GM12873 (cell line): ENCODE results near the gene GALNT10.

Experiments
- TF ChIP-seq, protein P1 (sequence below): IDR thresholded peaks from 2 replicates; pipeline ENCODE4 v1.5.1; 2012; ENCODE audit warnings: low read depth, mild to moderate bottlenecking, moderate library complexity, low read length, control low read depth; ENCODE audit not compliant: insufficient read depth; ENCODE audit errors: missing control alignments

The GALNT10 gene

DNA sequence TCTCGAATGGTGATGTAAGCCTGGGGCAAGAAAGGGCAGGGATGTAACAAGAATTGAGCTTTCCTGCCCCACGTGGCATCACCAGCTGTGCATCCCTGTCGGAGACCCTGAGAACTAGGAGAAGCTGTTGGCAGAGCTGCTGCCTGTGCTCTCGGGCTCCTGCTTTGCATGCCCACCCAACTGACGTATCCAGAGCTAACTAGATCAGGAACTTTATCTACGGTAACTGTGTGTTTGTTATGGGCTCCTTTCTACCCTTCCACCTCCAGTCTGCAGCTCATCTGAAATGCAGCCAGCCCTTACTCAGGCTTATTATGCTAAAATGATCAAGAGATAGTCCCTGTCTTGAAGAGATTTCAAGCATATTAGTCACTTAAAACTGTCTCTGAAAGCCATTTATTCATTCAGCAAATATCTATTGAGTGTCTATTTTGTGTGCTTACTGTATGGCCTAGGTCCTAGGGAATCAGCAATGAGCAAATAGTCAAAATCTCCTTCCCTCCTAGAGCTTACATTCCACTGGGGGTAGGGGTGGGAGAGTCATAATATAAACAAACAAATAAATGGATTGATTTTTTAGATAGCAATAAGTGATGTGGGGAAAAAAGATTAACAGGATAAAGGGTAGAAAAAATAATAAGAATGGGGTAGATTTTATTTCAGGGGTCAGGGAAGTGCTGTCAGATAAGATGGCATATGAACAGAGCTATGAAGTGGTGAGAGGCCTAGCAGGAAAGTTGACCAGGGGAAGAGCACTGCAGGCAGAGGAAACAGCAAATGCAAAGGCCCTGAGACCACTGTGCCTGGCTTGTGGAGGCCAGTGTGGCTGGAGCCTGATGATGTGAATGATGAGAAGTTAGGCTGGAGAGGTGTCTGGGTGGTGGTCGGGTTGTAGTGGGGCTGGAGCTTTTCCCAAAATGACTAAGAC lies 118.2 kb downstream of the GALNT10 start:
- TF ChIP-seq, protein P1, sequence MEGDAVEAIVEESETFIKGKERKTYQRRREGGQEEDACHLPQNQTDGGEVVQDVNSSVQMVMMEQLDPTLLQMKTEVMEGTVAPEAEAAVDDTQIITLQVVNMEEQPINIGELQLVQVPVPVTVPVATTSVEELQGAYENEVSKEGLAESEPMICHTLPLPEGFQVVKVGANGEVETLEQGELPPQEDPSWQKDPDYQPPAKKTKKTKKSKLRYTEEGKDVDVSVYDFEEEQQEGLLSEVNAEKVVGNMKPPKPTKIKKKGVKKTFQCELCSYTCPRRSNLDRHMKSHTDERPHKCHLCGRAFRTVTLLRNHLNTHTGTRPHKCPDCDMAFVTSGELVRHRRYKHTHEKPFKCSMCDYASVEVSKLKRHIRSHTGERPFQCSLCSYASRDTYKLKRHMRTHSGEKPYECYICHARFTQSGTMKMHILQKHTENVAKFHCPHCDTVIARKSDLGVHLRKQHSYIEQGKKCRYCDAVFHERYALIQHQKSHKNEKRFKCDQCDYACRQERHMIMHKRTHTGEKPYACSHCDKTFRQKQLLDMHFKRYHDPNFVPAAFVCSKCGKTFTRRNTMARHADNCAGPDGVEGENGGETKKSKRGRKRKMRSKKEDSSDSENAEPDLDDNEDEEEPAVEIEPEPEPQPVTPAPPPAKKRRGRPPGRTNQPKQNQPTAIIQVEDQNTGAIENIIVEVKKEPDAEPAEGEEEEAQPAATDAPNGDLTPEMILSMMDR: no peak

DNA sequence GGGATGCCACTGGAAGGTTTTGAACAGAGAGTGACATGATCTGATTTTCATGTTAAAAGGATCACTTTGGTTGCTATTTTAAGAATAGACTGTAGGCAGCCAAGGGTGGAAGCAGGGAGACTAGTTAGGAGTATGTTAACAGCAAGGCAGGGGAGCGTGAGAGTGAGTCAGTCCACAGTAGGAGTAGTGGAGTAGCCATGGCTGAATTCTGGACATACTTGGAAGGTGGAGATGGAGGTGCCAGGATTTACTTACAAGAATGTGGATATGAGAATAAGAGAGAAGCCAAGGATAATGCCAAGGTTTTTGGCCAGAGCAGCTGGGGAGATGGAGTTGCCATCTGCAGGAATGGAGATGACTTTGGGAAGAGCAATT lies 118.8 kb downstream of the GALNT10 start:
- TF ChIP-seq, protein P1: no peak

DNA sequence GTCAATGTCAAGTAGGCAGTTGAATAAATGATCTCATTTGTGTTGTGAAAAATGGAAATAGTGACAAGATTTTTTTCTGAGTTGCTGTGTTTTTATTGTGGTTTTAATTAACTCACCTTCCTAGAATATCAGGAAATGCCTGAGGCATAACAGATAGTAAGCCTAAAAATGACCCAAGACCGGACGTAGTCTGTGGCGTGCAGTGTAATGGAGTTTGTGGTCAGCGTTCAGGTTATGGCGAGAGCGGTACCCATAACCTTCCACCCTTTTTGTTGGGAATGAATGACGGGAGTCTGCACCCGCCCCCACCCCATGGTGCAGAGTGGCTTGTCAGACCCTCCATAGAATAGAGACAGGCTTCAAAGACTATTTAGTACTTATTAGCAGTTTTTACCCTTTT lies 119.3 kb downstream of the GALNT10 start:
- TF ChIP-seq, protein P1: no peak

DNA sequence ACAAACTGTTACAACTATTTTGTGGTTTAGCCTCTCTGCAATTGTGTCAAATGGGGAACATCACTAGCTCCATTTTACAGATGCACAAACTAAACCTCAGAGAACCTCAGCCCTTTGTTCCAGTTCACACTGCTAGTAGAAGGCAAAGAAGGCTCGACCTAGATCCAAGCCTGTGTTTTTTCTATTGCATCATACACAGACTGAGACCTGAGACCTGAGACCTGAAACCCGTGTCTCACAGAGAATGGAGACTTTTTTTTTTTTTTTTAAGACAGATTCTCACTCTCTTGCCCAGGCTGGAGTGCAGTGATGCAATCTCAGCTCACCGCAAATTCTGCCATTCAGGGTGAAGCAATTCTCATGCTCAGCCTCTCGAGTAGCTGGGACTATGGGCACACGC lies 120.8 kb downstream of the GALNT10 start:
- TF ChIP-seq, protein P1: no peak

DNA sequence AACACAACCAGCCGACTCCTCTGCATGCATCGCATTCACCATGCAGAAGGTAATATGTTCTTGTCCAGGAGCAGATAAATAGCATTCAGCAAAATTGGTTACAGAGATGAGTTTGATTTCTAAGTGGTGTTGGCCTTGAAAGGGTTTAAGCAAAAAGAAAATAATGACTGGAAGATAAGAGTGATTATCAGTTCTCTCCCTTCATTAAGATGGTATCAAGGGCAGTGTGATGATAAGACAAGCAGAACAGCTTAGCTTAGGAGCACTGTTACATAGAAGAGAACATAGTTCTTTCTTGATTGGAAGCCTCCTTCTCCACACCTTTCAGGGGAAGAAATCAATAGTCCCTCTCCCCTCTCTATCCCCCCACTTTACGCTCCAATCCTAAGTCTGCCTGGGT lies 121.5 kb downstream of the GALNT10 start:
- TF ChIP-seq, protein P1: no peak

DNA sequence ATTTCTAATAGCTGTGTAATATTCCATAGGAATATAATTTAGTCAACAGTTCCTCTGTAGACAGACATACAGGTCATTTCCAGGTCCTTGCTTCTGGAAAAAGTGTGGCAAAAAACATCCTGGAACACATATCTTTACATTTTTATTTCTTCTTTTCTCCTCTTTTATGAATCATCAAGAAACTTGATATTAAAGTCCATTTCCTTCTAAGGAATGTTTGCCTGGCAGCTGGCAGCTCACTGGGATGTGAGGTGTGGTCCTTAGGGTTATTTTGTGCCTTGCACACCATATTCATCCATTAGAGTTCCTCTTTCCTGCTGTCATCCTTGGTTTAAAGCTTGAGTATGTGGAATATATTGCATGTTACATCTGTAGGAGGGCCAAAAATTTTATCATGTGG lies 122.0 kb downstream of the GALNT10 start:
- TF ChIP-seq, protein P1: no peak

DNA sequence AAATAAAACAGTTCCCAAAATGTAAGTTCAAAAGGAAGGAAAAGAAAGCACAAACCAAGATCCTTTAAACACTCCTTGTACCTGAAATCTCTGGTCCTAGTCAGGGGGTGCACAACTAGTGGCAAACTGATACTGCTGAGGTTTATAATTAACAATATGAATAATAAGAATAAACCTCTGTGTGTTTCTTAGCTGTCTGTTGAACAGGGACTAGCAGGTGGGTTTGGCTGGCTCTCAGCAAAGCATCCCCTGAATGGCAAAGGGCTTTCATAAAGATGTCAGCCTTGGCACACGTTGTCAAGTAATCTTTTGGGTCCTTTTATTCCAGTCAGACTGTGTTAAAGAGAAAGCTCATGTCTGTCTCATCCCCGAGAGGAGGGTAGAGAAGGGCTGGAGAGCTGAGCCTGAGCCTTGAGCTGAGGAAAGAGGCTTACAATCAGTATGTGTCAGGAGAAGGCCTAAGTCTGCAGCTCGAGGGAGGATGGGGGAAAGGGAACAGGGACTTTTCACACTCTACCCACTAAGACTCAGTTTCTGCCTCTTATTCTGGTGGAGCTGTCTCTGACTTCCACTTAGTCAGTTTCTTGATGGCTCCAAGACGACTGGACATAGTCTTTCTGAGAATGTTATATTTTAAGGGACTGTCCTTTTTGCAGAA lies 123.0 kb downstream of the GALNT10 start:
- TF ChIP-seq, protein P1: no peak
